Stimulated activated CD4-positive, alpha-beta T cell treated with anti-CD3 and anti-CD28 coated beads, Interleukin-4, amount 100 ng/mL, for 4 hours (primary cell): Measurements from ENCODE around the gene IFITM2.
A peak's percentile ranks its signal among the peaks of the same experiment; 100 is the strongest.
"Not testable (repeated sequence)": the region's sequence is repeated elsewhere in the genome, so short reads cannot be mapped to it uniquely, and the experiment has no call there.

Experiments
- DNase-seq, 2 experiments: peaks; one replicate each; pipeline ENCODE4 v3.0.0-alpha.2; 2020

Gene IFITM2

DNA sequence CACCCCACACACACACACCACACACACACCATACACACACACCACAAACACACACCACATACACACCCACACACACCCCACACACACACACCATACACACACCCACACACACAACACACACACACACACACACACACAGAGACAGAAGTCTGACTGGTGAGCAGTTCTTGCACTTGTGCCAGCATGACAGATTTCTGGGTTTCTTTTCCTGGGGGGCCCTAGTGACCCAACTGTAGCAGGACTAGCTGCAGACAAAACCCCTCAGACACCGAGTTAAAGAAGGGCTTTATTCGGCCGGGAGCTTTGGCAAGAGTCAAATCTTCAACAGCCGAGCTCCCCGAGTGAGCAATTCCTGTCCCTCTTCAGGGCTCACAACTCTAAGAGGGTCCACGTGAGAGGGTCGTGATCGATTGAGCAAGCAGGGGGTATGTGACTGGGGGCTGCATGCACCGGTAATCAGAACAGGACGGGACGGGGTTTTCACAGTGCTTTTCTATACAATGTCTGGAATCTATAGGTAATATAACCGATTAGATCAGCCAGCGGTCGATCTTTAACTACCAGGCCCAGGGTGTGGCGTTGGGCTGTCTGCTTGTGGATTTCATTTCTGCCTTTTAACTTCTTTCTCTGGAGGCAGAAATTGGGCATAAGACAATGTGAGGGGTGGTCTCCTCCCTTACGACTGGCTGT lies 42.6 kb downstream of the IFITM2 start:
- DNase-seq, result not testable (repeated sequence)

DNA sequence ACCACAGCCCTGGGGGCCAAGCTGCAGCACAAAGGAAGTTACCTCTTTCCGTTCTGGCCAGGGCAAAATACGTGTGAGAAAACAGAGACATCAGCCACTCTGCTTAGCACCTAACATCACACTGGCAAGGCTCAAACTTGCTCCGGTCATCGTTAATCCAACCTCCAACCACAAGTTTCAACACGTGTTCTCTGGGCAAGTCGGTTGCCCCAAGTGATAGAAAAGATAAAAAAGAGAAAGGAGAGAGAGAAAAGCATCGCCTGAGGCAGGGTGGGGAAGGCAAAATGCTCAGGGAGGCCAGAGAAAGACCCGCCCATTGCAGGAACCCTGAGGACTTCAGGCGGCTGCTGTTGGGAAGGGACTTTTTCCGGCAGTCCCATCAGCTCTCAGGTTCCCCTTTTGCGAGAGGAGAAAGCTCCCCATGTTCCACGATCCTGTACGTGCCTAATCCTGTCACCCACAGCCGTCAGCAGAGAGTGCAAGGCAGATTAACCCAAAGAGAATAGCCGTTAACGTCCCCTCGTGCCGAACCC lies 43.2 kb downstream of the IFITM2 start:
- DNase-seq, result no peak

- no peak for DNase-seq
Measured at GRCh38 chr11:351411-351810, 43.8 kb downstream of the IFITM2 start.

DNA sequence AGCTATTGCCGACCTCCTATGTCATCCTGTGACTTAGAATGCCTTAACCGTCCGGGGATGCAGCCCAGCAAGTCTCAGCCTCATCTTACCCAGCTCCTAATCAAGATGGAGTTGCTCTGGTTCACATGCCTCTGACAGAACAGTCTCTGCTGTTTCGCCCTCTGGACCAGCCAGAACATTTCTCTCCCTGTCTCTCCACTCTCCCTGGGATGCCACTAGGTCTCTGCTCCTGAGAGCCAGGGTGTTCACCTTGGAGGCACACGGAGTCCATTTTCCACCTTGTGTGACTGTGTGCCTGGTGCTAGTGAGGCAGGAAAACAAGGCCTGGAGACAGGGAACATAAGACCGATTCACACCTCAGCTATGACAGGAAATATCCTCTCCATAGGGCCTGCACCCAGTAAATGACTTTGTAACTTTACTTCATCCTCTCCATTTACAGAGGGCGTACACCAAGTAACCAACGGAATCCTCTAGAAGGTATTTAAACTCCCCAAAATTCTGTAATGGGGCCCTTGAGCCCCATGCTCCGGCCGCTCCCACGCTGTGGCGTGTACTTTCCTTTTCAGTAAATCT lies 44.9 kb downstream of the IFITM2 start:
- DNase-seq, result no peak

- DNase-seq, result no peak
Measured at GRCh38 chr11:353179-353873, 45.7 kb downstream of the IFITM2 start.

GRCh38 chr11:355581-356458 lies 48.2 kb downstream of the IFITM2 start:
- DNase-seq, result peak; percentile 87 to 92

DNA sequence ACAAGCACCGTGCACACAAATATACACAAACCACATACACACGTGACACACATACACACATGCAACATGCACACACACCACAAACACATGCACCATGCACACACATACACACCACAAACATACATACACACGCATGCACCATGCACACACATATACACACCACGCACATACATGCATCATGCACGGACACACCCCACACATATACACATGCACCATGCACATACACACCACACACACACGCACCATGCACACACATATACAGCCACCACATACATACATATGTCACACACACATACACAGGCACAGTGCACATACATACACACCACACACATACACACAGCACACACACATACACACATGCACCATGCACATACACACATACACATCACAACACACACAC lies 49.0 kb downstream of the IFITM2 start:
- no peak for DNase-seq

DNA sequence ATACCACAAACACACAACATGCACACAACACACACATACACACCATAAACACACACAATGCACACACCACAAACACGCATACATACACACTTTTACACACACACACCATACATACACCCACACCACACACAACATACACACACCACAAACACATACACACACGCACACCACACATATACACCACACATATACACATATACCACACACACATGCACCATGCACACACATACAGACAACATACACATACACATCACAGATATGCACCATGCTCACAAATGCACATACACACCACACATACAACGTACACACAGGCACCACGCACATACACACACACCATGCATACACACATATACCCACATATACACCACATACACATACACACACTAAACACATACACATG lies 50.0 kb downstream of the IFITM2 start:
- no peak for DNase-seq

GRCh38 chr11:358129-358800 lies 50.6 kb downstream of the IFITM2 start:
- DNase-seq, result no peak
